HuH-7.5 (cell line): ENCODE data around the gene GALK1.
A peak's percentile ranks its signal among the peaks of the same experiment; 100 is the strongest.
"Not testable (repeated sequence)": the region's sequence is repeated elsewhere in the genome, so short reads cannot be mapped to it uniquely, and the experiment has no call there.

Experiments used
- DNase-seq: peaks from one replicate; pipeline ENCODE4 v3.0.0; 2011; ENCODE audit warnings: low spot score

Gene GALK1

DNA sequence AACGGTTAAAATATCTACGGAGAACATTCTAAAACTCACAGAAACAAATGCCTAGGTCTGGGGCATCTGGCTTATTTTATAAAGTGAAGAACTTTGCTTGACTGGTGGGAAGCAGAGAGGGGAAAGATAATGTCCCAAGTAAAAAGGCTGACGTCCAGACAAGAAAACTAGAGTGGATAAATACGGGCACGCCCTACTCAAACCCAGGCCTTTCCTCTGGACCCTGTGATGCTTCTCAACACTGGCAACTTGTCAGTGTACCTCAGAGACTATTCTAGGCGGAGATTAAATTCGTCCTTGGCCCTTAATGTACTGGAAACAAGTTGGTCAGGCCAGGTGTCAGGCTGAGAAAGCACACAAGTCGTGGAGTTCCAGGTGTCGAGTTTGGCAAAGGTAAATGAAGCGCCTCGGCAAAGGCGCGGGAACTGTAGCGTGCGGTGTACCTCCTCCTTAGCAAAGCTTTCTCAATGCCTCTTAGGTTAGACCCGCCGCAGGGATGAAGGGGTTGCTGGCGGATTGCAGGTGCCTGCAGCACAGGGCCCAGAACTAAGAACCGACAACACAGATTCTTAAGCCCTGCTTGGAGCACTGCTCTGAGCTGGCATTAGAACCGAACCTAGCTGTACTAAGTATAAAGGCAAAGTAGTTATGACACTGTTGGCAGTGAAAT, 18.9 kb upstream of the GALK1 start:
- DNase-seq = no peak

DNA sequence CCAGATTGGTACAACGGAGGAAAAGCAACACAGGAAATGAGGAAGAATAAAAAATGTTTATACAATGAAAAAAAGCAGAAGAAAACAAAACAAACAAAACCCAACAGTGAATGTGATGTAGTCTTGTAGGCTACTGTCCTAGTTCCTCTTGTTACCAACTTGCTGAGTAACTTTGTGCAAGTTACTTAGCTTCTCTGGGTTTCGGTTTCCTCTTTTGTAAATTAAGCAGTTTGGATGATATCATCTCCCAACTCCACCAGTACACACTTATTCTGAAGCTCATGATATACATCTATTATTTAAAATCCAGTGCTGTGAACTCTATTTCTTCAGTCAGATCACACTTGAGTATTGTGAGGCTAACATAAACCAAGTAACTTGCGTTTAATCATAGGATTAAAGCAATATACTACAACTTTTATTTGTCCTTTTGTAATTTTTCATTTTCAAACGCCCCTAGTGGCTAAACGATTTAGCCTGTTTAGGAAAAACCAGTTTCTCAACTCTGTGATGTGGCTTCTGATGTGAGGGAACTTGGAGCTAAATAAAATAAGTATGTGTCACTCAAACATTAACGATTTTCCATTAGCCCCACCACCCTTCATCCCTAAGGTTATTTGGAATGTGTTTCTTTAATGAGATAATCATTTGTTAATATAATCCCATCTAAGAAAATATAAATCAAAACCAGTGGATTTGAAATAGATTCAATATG, 18.2 kb upstream of the GALK1 start:
- no peak for DNase-seq

DNA sequence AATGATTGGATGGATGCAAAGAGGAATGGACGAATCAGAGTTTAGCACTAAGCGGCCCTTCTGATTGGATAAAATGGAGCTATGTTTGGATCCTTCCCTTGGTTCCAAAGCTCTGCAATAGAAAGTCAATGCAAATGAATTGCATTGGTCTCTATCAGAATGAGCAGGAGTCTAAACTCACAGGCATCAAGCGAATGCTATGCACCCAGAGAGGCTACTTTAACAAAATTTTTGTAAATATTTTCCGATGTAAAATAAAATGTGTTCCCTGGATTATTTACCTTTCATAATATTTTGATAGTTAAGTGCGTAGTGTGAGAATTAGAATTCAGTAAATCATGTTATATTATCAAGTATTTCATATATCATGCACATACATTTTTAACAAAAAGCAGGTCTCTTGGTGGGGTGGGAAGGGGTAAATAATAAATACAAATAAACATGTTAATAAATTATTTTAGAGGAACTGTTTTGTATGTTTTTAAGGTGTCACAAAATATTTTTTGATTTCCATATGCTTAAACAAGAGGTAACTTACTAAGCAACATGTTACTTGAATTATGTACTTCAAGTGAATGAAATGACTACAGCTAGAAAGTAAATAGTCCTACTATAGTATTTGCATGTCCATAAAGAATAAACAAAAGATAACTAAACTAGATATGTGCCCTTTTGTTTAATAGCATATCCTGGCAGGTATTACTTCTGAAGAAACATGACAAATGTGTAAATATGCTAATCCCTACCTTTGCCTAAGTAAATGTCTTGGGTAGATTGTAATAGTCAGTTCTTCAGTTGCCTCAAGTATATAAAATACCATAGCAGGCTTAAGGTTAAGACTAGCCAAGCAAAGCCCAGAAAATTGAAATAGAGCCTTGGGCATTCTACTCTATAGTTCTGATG, 15.2 kb upstream of the GALK1 start:
- DNase-seq = no peak

DNA sequence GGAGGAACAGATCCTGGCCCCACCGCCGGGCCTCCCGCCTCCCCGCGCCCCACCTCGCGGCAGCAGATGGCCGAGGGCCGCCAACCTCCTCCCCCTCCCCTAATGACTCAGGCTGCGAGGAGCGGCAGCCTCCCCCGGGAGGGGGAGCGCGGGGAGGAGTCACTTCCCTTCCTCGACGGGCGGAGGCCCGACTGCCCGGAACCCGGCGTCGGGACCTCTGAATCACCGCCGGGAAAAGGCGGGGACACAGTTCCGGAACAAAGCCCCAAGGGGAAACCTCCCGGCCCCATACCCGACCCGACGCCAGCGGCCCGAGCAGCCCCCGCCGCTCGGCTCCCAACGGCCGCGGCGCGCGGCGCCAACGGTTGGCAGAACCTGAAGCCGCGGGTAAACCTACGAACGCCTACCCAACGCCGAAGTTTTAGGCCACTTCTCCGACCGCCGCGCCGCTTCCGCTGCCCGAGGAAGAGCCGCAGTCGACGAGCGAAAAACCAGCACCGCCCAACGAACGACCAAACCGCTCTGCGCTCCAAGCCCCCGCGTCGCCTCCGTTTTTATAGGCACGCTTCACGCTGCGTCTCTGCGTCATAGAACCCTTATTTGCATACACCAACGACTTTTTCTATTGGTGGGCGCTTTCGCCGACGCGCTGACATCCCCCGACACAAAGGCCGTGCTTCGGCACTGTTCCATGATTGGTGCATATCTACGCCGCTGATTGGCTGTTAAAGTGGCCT, 14.4 kb upstream of the GALK1 start:
- DNase-seq = peak; percentile 99

DNA sequence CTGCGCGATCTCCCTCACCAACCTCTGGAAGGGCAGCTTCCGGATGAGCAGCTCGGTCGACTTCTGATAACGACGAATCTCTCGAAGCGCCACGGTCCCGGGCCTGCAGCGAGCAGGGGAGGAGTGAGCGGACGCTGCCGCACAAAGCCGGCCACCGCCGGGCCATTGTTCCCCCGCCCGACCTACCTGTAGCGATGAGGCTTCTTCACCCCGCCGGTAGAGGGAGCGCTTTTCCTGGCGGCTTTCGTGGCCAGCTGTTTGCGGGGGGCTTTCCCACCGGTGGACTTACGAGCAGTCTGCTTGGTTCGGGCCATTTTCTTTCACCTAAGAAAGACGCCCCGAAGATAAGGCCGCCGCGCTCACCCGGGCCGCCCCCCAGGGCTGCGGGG, 13.9 kb upstream of the GALK1 start:
- no peak for DNase-seq

DNA sequence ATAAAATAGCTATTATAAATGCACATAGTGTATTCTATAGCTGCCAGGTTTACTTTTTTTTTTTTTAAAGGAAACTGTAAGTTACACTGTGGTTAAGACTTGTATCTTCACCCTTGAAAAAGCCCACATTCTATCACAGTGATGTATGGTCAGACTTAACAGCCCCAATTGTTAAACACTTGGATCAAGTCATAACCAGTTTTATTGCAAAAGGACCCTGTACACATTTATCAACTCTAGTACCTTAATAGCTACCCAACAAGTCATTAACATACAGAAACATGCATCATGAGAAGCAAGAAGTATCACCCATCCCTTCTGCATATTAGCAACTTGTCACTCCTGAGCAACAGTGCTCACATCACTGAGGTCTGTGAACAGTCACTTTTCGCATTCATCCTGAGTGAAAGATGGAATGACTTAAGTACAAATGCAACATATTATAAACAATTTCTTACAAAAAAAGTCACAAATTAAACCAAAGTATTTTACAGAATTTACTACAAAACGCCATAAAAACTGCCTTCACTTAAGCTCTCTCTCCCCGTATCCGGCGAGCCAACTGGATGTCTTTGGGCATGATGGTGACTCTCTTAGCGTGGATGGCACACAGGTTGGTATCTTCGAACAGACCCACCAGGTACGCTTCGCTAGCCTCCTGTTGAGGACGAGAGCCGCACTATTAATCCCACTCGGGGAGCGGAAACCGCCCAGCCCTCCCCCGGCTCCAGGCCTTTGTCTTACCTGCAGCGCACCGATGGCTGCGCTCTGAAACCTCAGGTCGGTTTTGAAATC, 13.3 kb upstream of the GALK1 start:
- DNase-seq = not testable (repeated sequence)

DNA sequence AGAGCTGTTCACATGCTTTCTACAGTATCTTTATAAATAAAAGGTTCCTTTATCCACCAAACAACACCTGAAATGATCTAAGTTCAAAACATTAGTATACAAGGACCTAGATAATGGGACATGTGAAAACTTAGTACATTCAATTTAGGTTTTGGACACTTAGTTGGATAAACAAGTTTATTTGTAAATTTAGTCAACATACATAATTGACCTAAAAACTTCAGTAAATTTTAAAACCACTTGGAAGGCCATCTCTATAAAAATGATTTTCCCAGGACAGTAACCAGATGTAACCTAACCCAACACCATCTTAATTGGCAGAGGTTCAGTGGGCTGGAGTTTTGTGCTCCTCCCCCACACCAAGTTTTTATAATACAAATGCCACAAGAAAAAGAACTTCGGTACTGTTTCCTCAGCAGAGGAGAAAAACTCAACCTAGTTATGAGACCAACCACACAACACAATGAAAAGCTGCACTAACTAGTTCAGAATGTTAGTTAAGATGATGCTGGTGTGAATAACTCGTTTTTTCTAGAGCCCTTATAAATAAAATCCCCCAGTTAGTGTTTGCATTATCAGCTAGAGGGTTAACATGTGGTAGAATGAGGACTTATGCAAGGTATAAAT, 12.4 kb upstream of the GALK1 start:
- no peak for DNase-seq

DNA sequence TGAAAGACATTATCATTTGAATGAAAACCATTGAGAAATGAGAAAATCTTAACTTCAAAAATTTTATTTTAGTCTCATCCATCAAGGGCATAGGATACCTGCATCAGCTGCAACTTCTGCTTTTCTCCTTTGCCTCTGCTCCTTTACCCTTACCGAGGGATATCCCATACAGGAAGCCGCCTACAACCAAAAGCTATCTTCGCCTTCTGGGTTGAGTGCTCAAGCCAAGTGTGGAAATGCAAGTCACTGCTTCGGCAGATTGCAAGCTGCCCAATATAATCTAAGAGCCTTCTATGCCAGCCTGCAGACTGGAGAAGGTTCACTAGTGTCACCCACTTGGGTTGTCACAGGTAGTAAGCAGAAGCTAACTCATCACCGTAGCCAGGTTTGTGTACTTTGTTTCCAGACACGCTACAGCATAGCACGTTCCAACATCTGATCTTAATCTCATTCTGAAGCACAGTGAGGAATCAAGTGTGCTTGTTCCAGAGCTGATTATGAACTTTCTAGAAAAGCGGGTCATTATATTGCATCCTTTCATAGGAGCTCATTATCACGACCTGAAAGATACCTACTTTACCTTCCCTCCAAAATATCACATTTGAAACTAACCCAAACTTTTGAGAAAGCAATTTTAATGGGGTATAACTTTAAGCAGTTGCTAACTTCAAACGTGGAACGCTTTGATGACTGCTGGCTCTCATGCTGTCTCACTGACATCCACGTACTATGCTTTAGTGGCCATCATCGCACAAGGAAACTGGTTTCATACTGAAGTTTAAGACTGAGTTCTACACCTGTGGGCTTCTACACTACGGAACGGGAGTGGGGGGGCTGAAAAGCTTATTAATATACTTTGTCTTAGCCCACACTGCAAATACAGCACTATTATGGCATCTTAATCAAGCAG, 11.6 kb upstream of the GALK1 start:
- DNase-seq = no peak

DNA sequence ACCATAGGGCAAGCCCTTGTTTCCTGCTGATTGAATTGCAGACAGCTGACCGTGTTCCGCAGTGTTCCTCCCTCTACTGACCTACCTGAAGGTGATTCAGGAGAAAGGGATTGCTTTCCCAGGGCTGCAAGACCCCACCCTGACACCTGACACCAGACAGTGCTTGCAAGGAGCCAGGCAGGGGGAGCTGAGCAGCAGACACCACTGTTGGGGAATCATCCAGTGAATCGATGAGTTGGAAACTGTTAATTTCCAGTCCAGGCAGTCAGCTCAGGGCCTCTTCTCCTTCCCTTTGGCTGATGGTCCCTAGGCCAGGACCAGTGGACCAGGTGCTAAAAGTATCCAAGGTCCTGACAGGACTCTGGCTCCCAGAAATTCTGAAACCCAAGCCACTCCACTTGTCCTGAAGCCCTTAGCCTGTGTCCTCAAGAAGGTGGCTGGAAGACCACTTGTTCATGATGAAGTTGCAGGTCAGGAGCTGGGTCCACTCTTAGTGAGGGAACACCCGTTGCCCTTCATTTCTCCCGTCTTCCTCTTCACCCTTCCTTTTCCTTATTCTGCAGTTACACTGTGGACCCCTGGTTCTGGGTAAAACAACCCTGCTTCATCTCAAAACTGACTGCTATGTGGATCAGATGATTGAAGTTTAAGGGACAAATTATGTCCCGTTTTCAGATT, 10.1 kb upstream of the GALK1 start:
- DNase-seq = no peak

DNA sequence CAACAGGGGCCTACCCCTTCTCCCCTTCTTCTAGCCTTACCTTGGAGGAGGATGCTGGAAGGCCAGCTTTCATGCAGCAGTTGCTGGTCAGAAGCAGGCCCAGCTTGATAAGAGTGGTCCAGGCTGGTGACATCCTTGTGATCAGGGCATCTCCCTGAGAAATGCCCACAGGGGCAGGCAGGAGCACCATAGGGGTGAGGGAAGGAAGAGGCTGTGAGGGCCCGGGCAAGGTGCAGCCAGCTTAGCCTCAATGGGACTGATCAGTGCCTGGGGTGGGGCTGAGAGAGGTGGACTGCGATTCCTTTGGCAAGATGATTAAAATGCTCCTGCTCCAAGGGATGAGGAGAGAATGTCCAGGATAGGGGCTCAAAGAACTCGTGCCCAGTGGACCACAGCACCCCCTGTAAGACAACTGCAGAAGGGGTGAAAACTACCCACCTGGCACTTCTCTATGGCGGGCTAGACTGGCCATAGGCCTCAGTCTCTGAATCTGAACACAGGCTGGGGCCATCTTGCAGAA, 9.5 kb upstream of the GALK1 start:
- no peak for DNase-seq

DNA sequence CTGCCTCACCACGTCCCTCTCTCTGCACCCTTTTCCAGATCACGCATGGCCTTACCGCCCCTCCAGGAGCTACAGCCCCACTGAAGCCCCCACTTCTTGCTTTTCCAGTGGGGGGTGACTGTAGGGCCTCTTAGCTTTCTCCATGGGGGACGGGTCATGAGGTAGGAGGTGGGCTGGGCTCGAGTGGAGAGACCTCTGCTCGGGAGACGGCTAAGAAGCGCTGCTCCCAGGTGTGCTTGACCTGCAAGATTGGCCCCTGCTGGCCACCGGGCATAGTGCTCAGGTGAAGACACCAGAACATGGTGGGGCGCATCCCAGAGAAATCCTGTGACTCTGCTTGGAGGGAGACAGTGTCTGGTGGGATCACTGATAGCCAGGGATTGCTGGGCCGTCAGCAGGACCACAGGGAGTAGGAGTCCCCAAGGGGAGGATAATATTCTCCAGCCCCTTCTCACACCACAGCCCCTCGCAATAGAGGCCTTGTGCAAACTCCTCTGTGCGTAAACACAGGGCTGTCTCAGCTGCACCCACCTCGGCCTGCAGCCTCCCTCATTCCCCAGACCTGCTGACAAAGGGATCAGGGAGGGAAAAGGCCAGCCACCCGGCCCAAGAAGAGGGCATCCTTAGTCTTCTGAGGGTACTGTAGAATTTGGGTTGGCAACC, 8.9 kb upstream of the GALK1 start:
- DNase-seq = no peak

DNA sequence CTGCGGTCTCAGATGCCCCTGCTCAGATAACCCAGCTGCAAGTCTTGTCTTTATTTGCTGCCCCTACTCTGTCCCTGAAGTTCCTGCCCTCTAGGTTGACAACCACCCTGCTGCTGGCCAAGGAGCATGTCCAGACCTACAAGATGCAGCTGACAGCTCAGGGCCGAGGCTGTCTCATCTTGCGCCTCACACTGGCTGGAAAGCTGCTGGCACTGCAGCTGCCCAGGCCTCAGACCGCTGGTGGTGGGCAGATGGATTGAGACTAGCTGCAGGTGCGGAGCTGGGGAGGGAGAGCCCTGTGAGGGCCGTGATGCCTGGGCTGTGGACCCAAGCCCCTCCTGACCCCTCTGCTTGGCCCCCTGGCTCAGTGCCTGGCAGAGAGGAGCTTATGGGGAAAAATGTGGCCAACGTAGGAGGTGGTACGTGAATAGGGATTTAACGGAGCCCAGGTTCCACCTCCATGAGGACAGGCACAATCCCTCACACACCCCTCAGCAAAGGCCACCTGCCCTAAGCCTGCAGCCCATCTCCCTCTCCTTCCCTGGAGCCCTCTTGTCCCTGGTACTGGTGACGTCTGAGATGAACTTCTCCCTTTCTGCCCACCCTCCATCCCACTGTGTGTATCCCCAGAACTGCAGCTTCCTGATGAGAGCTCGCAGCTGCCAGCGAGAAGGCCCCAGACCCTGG, 8.3 kb upstream of the GALK1 start:
- no peak for DNase-seq

DNA sequence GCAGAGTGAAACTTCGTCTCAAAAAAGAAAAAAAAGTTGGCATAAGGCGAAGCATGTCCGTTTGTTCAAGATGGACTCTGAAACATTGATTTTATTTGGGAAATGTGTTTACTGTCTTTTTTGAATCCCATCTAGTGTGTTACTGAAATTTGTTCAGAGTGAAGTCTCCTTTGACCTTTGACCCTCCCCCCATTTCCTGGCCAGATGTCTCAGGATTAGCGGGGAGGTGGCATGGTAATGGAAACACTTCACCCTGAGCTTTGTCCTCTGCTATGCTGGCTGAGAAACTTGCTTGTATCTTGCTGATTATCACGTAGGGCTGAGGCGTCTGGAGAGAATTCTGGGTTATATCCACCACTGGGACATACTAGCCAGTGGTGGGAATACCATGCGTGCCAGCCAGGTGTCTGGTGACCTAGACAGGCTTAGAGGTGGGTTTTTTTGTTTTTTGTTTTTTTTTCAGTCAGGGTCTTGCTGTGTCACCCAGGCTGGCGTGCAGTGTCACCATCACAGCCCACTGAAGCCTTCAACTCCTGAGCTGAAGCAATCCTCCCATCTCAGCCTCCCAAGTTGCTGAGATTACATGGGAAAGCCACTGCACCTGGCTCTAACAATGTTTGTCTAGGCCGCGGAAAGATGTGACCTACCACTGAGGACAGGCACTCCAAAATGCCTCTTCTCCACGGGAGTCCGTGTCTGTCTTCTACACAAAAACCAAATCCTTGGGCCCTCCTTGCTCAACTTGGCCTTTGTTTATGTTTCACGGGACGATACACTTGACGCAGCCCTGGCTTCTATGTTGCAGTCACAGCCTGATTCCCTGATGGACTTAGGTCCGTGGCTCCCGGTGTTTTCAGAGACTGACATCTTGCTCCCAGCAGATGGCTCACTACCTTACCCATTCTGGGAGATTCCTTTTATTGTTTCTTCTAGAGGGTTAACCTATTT, 6.6 kb upstream of the GALK1 start:
- DNase-seq = no peak

DNA sequence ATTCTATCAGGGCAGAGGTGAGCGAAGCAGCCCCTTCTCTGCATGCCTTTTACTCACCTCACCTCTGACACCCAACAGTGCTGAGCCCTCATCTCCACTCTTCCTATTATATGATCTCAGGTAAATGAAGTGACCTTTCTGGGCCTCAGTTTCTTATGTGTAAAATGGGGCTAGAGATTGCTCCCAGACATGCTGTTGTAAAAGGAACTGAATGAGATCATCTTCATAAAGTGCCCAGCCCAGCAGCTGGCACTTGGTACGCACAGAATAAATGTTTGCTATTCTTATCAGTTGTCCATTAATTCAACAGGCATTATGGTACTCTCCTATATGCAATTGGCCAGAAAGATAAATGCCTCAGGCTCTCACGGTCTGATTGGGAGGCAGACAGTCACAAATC, 4.5 kb upstream of the GALK1 start:
- no peak for DNase-seq

DNA sequence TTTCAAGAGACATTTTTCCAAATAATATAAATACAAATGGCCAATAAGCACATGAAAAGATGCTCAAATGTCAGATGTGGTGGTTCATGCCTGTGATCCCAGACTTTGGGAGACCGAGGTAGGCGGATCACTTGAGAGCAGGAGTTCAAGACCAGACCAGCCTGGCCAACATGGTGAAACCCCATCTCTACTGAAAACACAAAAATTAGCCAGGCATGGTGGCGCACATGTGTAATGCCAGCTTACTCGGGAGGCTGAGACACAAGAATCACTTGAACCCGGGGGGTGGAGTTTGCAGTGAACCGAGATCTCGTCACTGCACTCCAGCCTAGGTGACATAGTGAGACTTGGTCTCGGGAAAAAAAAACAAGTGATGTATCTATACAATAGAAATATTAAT, 2.9 kb upstream of the GALK1 start:
- DNase-seq = no peak

DNA sequence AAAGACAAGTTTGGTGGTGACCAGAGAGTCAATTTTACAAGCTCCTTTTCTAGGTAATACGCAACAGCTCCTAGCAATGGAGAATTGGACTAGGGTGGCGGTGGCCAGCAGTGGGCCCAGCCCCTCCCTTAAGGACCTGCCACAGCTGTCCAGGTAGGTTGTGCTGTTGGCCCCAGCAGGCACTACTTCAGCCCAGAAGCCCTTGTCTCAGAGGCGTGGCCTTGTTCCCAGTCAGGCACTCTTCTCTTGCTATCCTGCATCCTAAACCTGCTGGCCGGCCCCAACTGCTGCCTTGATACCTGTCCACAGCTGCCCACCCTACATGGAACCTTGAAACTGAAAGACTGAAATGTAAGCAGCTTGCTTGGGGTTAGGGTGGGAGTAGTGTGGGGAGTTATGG, 989 bp upstream of the GALK1 start:
- DNase-seq = no peak

DNA sequence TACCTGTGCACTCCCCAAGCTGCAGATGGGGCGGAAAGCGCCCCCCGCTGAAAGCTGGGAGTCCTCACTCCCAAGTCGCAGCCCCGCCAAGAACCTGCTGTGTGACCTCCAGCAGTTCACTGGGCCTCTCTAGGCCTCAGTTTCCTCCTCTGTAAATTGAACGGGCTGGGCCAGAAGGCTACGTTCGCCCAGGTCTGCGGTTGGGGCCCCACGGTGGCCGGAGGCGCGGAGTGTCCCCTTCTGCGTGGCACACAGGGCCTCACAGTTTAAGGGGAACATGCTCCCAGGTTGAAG, 628 bp downstream of the GALK1 start:
- no peak for DNase-seq
